ENCODE data around the gene KLF13. TPM values are rescaled to one million over a fixed set of nuclear protein-coding genes. Genes with fewer than 3 reads are reported as not detected.

Gene KLF13
- total and polyA plus RNA-seq, 10 of the 15 experiments (the other 5 are each of a cell fraction or from before 2014, with no cell fraction given): 20.3 to 109 (median 51.4) TPM

GRCh38 chr15:31328969-31329639 is 2.5 kb downstream of the KLF13 start (continued):
- TF ChIP-seq CREM (IDR thresholded peaks at IDR 0.05; ENCODE audit: low read depth) (no peak), TAF1 (IDR thresholded peaks at IDR 0.05; ENCODE audit: borderline replicate concordance, low read depth, low read length) (no peak), PAX5 (IDR thresholded peaks at IDR 0.05; ENCODE audit: borderline replicate concordance, low read depth, low read length) (no peak), ZNF622 (IDR thresholded peaks at IDR 0.05) (no peak), FOS (IDR thresholded peaks at IDR 0.05; ENCODE audit: borderline replicate concordance, extremely low read depth, insufficient read length) (no peak), RELA (IDR thresholded peaks at IDR 0.05; ENCODE audit: borderline replicate concordance, partially characterized antibody) (no peak), NFYA (IDR thresholded peaks at IDR 0.05; ENCODE audit: borderline replicate concordance, low read depth, low read length) (no peak), RAD21 (IDR thresholded peaks at IDR 0.05; ENCODE audit: insufficient read depth, low read depth, low read length) (no peak), SMARCA5 (IDR thresholded peaks at IDR 0.05) (no peak), SUPT20H (IDR thresholded peaks at IDR 0.05; ENCODE audit: borderline replicate concordance, control insufficient read depth, low read depth, low read length) (no peak), GATAD2B (conservative IDR thresholded peaks at IDR 0.05; ENCODE audit: low read depth) (no peak), POU2F2 (IDR thresholded peaks at IDR 0.05; ENCODE audit: borderline replicate concordance, low read depth, low read length) (no peak), SPI1 (IDR thresholded peaks at IDR 0.05; ENCODE audit: borderline replicate concordance, insufficient read depth, low read depth, low read length) (no peak), PBX3 (IDR thresholded peaks at IDR 0.05; ENCODE audit: insufficient replicate concordance, low read depth, low read length) (no peak), CREB1 (IDR thresholded peaks at IDR 0.05; ENCODE audit: low read depth) (no peak), EZH2 (IDR thresholded peaks at IDR 0.05; ENCODE audit: borderline replicate concordance, control insufficient read depth, low read depth, low read length) (no peak), CHD1 (IDR thresholded peaks at IDR 0.05; ENCODE audit: low read depth, low read length) (no peak), BMI1 (IDR thresholded peaks at IDR 0.05; ENCODE audit: borderline replicate concordance) (0 out of 2 replicates have a peak, but pooled peaks have one; percentile 6), YBX1 (IDR thresholded peaks at IDR 0.05) (no peak), PAX8 (IDR thresholded peaks at IDR 0.05) (no peak), ATF2 (IDR thresholded peaks at IDR 0.05; ENCODE audit: low read length) (no peak), ZNF217 (IDR thresholded peaks at IDR 0.05) (no peak), RUNX3 (IDR thresholded peaks at IDR 0.05; ENCODE audit: low read length) (no peak), ZZZ3 (IDR thresholded peaks at IDR 0.05; ENCODE audit: control insufficient read depth, insufficient read length, low read depth) (no peak), POLR2A (IDR thresholded peaks at IDR 0.05; ENCODE audit: low read depth, low read length) (no peak; the same call in 1 of the 2 replicates), SUZ12 (IDR thresholded peaks at IDR 0.05; ENCODE audit: unreplicated experiment) (no peak), NRF1 (conservative IDR thresholded peaks at IDR 0.05; ENCODE audit: low read depth, low read length) (no peak), ETV6 (conservative IDR thresholded peaks at IDR 0.05 in 1 of 2, IDR thresholded peaks at IDR 0.05 in 1 of 2; ENCODE audit: borderline replicate concordance in 1 of 2, low read depth in 1 of 2) (no peak), POLR2AphosphoS2 (IDR thresholded peaks at IDR 0.05; ENCODE audit: low read depth, low read length) (no peak), IRF4 (IDR thresholded peaks at IDR 0.05; ENCODE audit: low read depth, low read length) (no peak)
